HL-60 (cell line): ENCODE results near the gene ZNF280C.
A peak's percentile ranks its signal among the peaks of the same experiment; 100 is the strongest.

Experiments used
- DNase-seq, 2 experiments: peaks; one replicate each; pipeline ENCODE4 v3.0.0-alpha.2; 2010 to 2020; ENCODE audit warnings: low read depth in 1 of 2, low spot score in 1 of 2
- H3K27ac ChIP-seq: fragments of 250-450 bp; sonication (Bioruptor Pico); replicated peaks from 2 replicates; pipeline ENCODE4 v1.5.1; 2020; ENCODE audit warnings: mild to moderate bottlenecking, moderate library complexity
- H3K27me3 ChIP-seq: fragments of 250-450 bp; sonication (Bioruptor Pico); 2 replicates; pipeline ENCODE4 v1.5.1; 2021; ENCODE audit warnings: mild to moderate bottlenecking, moderate library complexity; ENCODE audit not compliant: insufficient read depth, poor library complexity, severe bottlenecking
- H3K4me3 ChIP-seq: replicated peaks from 2 replicates; pipeline ENCODE4 v1.5.1; 2011; ENCODE audit warnings: mild to moderate bottlenecking, control low read depth, low read length; ENCODE audit not compliant: insufficient read depth
- GABPA ChIP-seq: IDR thresholded peaks from 2 replicates; pipeline ENCODE4 v1.6.1; 2012; ENCODE audit warnings: low read depth
- POLR2AphosphoS5 ChIP-seq: IDR thresholded peaks from 2 replicates; pipeline ENCODE4 v1.6.1; 2012; ENCODE audit warnings: low read depth
- SPI1 ChIP-seq: IDR thresholded peaks from 2 replicates; pipeline ENCODE4 v1.6.1; 2012; ENCODE audit warnings: low read depth, mild to moderate bottlenecking, borderline replicate concordance
- long read RNA-seq: library from polyadenylated mRNA; unstranded; transcript quantifications from one replicate; pipeline ENCODE4 v2.0.0, GENCODE V29; 2020
- TF ChIP-seq, protein P1 (sequence below): IDR thresholded peaks from 2 replicates; pipeline ENCODE4 v1.6.1; 2012; ENCODE audit warnings: low read depth; ENCODE audit not compliant: insufficient replicate concordance
- TF ChIP-seq, protein P2 (sequence below): IDR thresholded peaks from one replicate; pipeline ENCODE4 v1.5.1; 2011; ENCODE audit warnings: low read length, control low read depth, inconsistent platforms; ENCODE audit not compliant: insufficient read depth

The ZNF280C gene, protein sequence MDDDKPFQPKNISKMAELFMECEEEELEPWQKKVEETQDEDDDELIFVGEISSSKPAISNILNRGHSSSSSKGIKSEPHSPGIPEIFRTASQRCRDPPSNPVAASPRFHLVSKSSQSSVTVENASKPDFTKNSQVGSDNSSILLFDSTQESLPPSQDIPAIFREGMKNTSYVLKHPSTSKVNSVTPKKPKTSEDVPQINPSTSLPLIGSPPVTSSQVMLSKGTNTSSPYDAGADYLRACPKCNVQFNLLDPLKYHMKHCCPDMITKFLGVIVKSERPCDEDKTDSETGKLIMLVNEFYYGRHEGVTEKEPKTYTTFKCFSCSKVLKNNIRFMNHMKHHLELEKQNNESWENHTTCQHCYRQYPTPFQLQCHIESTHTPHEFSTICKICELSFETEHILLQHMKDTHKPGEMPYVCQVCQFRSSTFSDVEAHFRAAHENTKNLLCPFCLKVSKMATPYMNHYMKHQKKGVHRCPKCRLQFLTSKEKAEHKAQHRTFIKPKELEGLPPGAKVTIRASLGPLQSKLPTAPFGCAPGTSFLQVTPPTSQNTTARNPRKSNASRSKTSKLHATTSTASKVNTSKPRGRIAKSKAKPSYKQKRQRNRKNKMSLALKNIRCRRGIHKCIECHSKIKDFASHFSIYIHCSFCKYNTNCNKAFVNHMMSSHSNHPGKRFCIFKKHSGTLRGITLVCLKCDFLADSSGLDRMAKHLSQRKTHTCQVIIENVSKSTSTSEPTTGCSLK
- long read RNA-seq, full-length matches to known transcripts, result 7 of 16 reads
- long read RNA-seq, partial matches to known transcripts, result 6 of 16 reads
- long read RNA-seq, other reads (novel, unspliced or antisense), result 3 of 16 reads

DNA sequence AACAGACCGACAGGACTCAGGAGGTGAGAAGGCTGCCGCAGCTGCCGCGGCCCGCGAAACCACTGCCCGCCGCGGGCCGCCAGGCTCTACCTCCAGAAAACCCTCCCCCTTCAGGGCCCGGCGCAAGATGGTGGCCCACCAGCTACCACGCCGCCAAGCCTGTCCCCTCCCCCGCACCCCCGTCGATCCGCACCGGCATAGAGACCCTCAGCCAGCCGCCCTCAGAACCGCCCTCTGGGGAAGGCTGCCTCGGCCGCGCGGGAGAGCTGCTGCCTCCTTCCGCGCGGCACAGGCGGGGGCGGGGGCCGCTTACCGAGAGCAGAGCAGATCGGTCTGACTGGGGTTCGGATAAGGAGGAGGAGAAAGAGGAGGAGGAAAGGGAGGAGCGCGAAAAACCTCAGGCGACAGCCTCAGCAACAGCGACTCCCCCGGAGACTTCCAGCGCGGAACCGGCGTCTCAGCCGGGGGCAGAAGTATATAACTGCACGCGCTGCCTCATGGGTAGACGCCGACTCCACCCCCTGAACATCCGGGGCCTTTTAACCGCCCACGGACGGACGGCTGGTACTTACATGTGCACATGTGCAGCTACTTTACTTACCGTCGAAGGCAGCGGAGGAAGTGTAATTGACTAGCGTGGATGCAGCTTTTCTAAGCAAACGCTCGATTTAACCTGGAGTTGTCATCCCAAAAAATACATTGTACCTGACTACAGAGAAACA lies at the start of gene ZNF280C:
Gene ZNF280C, minus strand, starts transcription at position 451 of the 722 bp plus-strand sequence. CDS start 8,450 bp downstream, outside the sequence.
- no peaks in the 10 kb centered on the region for H3K27me3 ChIP-seq
- H3K4me3 ChIP-seq, result peak within 1 kb of the TSS; percentile 61
- DNase-seq, result peak; percentile 87 to 95
- TF ChIP-seq POLR2AphosphoS5, result peak; percentile 83; the same call in 1 of the 2 replicates
- TF ChIP-seq, protein P1, sequence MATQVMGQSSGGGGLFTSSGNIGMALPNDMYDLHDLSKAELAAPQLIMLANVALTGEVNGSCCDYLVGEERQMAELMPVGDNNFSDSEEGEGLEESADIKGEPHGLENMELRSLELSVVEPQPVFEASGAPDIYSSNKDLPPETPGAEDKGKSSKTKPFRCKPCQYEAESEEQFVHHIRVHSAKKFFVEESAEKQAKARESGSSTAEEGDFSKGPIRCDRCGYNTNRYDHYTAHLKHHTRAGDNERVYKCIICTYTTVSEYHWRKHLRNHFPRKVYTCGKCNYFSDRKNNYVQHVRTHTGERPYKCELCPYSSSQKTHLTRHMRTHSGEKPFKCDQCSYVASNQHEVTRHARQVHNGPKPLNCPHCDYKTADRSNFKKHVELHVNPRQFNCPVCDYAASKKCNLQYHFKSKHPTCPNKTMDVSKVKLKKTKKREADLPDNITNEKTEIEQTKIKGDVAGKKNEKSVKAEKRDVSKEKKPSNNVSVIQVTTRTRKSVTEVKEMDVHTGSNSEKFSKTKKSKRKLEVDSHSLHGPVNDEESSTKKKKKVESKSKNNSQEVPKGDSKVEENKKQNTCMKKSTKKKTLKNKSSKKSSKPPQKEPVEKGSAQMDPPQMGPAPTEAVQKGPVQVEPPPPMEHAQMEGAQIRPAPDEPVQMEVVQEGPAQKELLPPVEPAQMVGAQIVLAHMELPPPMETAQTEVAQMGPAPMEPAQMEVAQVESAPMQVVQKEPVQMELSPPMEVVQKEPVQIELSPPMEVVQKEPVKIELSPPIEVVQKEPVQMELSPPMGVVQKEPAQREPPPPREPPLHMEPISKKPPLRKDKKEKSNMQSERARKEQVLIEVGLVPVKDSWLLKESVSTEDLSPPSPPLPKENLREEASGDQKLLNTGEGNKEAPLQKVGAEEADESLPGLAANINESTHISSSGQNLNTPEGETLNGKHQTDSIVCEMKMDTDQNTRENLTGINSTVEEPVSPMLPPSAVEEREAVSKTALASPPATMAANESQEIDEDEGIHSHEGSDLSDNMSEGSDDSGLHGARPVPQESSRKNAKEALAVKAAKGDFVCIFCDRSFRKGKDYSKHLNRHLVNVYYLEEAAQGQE, result no peak
- TF ChIP-seq, protein P2, sequence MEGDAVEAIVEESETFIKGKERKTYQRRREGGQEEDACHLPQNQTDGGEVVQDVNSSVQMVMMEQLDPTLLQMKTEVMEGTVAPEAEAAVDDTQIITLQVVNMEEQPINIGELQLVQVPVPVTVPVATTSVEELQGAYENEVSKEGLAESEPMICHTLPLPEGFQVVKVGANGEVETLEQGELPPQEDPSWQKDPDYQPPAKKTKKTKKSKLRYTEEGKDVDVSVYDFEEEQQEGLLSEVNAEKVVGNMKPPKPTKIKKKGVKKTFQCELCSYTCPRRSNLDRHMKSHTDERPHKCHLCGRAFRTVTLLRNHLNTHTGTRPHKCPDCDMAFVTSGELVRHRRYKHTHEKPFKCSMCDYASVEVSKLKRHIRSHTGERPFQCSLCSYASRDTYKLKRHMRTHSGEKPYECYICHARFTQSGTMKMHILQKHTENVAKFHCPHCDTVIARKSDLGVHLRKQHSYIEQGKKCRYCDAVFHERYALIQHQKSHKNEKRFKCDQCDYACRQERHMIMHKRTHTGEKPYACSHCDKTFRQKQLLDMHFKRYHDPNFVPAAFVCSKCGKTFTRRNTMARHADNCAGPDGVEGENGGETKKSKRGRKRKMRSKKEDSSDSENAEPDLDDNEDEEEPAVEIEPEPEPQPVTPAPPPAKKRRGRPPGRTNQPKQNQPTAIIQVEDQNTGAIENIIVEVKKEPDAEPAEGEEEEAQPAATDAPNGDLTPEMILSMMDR, result no peak
- peak; percentile 34; the same call in 1 of the 2 replicates for TF ChIP-seq SPI1
- peak within 1 kb of the TSS; percentile 86 for H3K27ac ChIP-seq

DNA sequence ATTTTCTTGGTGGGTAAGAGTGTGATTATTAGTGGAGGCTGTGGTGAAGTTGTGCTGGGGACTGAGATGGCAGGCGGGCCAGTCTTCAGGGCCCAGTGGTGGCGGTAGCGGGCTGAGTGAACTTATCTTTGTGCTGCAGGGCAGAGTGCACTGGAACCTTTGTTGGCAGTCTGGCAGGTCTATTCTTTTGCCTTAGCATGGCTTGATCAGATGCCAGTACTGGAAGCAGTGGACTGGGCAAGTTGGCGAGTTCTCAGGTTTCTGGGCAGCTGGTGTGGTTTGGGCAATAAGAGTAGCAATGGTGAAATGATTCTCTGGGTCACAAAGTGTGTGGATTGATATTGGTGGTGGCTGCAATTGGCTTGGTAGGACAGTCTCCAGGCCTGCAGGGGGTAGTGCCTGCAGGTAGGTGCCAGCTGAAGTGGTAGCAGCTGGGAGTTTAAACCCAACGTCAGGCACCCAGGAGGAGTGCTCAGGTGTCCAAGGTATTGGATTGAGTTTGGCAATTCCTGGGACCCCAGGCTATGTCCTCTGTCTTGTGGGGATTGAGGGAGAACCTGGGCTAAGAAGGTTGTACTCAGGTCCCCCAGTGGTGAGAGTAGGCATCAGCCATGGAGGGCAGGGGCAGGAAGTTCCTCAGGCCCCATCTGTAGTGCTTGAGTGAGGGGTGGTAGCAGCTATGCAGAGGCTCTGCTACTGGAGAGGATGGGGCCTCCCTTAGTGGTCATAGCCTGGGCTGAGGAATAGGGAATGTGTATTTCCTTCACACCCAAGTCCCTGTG lies 36.1 kb upstream of the ZNF280C start:
- TF ChIP-seq POLR2AphosphoS5, result no peak
- no peak for TF ChIP-seq SPI1
- TF ChIP-seq GABPA, result no peak
- TF ChIP-seq, protein P1, result no peak
- TF ChIP-seq, protein P2, result no peak
- no peak for DNase-seq
- no peak overlapping the region for H3K4me3 ChIP-seq
- H3K27ac ChIP-seq, result no peak overlapping the region
- H3K27me3 ChIP-seq, result no peaks in the 10 kb centered on the region

DNA sequence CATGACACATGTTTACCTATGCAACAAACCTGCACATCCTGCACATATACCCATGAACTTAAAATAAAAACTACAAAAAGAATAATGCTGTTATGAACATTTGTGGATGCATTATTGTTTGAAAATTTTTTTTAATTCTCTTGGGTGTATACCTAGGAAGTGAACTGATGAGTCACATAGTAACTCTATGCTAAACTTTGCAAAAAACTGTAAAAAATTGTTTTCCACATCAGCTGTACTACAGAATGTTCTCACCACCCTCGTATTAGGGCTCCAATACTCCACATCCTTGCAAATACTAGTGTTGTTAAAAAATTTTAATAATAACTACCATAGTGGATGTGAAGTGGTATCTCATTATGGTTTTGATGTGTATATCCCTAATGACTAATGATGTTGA lies 33.3 kb upstream of the ZNF280C start:
- TF ChIP-seq SPI1 (no peak), POLR2AphosphoS5 (no peak), GABPA (no peak)
- TF ChIP-seq, protein P2, result no peak
- TF ChIP-seq, protein P1, result no peak
- H3K4me3 ChIP-seq, result no peak overlapping the region
- no peak overlapping the region for H3K27ac ChIP-seq
- no peak for DNase-seq
- H3K27me3 ChIP-seq, result peaks cover 2% of the 10 kb centered on the region
